Common myeloid progenitor, CD34-positive (primary cell): ENCODE data around the gene IFI35.

Source experiments
- CTCF ChIA-PET: fragments of 350-600 bp; sonication (Branson Sonifier 250); formaldehyde crosslinking; loops from one replicate; lab custom pipeline; 2021; ENCODE audit warnings: antibody characterized with exemption; lab: Charles Lee
- POLR2A ChIA-PET: fragments of 350-600 bp; sonication (Branson Sonifier 250); formaldehyde crosslinking; loops from one replicate; lab custom pipeline; 2021; ENCODE audit warnings: antibody characterized with exemption; lab: Charles Lee
- DNase-seq, 3 donors: peaks; one replicate each; pipeline versions ENCODE4 v3.0.0 to v3.0.0-alpha.2; 2013
- H3K27ac ChIP-seq, 2 experiments: 1 replicate in 1 of 2; 2 replicates in 1 of 2; pipeline ENCODE4 v1.7.0; 2013; ENCODE audit warnings: inconsistent platforms in 2 of 2, low read length in 2 of 2, mild to moderate bottlenecking in 2 of 2, low read depth in 1 of 2, moderate library complexity in 1 of 2; ENCODE audit not compliant: severe bottlenecking in 2 of 2, insufficient read depth in 1 of 2, poor library complexity in 1 of 2
- H3K27me3 ChIP-seq, 5 experiments: replicated peaks in 2 of 5; 1 replicate in 3 of 5; 2 replicates in 2 of 5; pipeline versions ENCODE4 v1.6.1 to v1.7.0; 2013; ENCODE audit warnings: low read length in 4 of 5, mild to moderate bottlenecking in 2 of 5, moderate library complexity in 2 of 5, inconsistent platforms in 1 of 5; ENCODE audit not compliant: insufficient read depth in 5 of 5, control insufficient read depth in 4 of 5
- H3K36me3 ChIP-seq, 4 experiments: 1 replicate in 2 of 4; 2 replicates in 2 of 4; pipeline versions ENCODE4 v1.6.1 to v1.7.0; 2013; ENCODE audit warnings: low read length in 3 of 4, control low read depth in 1 of 4, mild to moderate bottlenecking in 1 of 4; ENCODE audit not compliant: control insufficient read depth in 4 of 4, insufficient read depth in 4 of 4
- H3K4me1 ChIP-seq, 4 experiments: 1 replicate in 3 of 4; 2 replicates in 1 of 4; pipeline versions ENCODE4 v1.6.1 to v1.7.1; 2013; ENCODE audit warnings: low read length in 3 of 4, mild to moderate bottlenecking in 3 of 4, control low read depth in 1 of 4, inconsistent platforms in 1 of 4, moderate library complexity in 1 of 4; ENCODE audit not compliant: control insufficient read depth in 4 of 4, insufficient read depth in 4 of 4; ENCODE audit errors: control extremely low read depth in 1 of 4
- H3K4me3 ChIP-seq, 7 experiments: 1 replicate in 4 of 7; 2 replicates in 3 of 7; pipeline versions ENCODE4 v1.5.1 to v1.7.0; 2013; ENCODE audit warnings: mild to moderate bottlenecking in 7 of 7, low read length in 6 of 7, moderate library complexity in 6 of 7, inconsistent platforms in 2 of 7, low read depth in 2 of 7, control low read depth in 1 of 7; ENCODE audit not compliant: insufficient read depth in 4 of 7, control insufficient read depth in 1 of 7; ENCODE audit errors: extremely low read depth in 1 of 7
- H3K9me3 ChIP-seq, 5 experiments: 1 replicate in 4 of 5; 2 replicates in 1 of 5; pipeline versions ENCODE4 v1.6.1 to v1.7.1; 2013; ENCODE audit warnings: low read length in 4 of 5, mild to moderate bottlenecking in 2 of 5, inconsistent platforms in 1 of 5, low read depth in 1 of 5, moderate library complexity in 1 of 5; ENCODE audit not compliant: control insufficient read depth in 4 of 5, insufficient read depth in 2 of 5; ENCODE audit errors: control extremely low read depth in 1 of 5
- WGBS: methylation state at CpG from one replicate; pipeline ENCODE4 v1.1.5; 2013; ENCODE audit not compliant: insufficient coverage; 5-methylcytosine and 5-hydroxymethylcytosine counted together

The IFI35 gene

GRCh38 chr17:43018008-43018853, 11.6 kb downstream of the IFI35 start:
- ChIA-PET POLR2A (interaction anchor here (1.1 to 1.2 kb wide), 2 partner anchors 12 to 297 kb away, joined by 3 to 4 read pairs; partner anchors contain the start of gene IFI35), CTCF (interaction anchor here (1.1 to 1.5 kb wide), 2 partner anchors 17 to 195 kb away, joined by 3 to 5 read pairs; no protein-coding TSS in a partner anchor)
- peak; percentile 43 to 87 (median 81) for DNase-seq
- Histone ChIP-seq H3K9me3 (no peaks in the 10 kb centered on the region), H3K4me3 (no peak overlapping the region), H3K36me3 (peaks cover 2 to 42% (median 28%) of the 10 kb centered on the region in 4 experiments), H3K27ac (peak overlapping the region in 1 of 2 experiments; percentile 44), H3K4me1 (peaks cover 5 to 53% (median 44%) of the 10 kb centered on the region in 4 experiments), H3K27me3 (no peaks in the 10 kb centered on the region)
- 76% methylated on average over 15 of the region's 19 CpGs for WGBS

DNA sequence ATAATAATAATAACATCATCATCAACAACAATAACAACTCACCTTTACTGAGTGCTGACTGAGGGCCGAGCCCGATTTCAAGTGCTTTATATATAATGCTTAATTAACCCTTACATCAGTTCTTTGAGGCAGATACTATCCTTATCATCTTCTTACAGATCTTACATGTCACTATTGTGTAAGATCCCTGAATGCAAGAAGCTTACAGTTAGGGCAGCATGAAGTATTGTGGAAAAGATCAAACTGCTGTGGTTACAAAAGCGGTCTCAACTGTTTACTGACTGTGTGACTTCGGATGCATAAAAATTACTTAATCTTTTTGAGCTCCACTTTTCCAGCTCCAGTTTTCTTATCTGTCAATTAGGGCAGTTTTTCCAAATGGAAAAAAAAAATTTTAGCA, 12.3 kb downstream of the IFI35 start:
- DNase-seq = peak in 2 of 3 donors; percentile 62 to 69
- ChIA-PET CTCF (interaction anchor here (0.9 to 1.5 kb wide), 3 partner anchors 12 to 196 kb away, joined by 3 to 5 read pairs (median 3); no protein-coding TSS in a partner anchor), POLR2A (interaction anchor here (0.6 to 1.2 kb wide), 4 partner anchors 13 to 296 kb away, joined by 3 to 11 read pairs (median 4); partner anchors contain the start of genes AARSD1 and IFI35)
- no peaks in the 10 kb centered on the region for H3K27me3 ChIP-seq
- H3K4me1 ChIP-seq = peaks cover 5 to 49% (median 47%) of the 10 kb centered on the region in 4 experiments
- H3K9me3 ChIP-seq = no peaks in the 10 kb centered on the region
- peak overlapping the region in 1 of 2 experiments; percentile 44 for H3K27ac ChIP-seq
- no CpG with 5 or more reads among the region's 4 CpGs for WGBS
- no peak overlapping the region for H3K4me3 ChIP-seq
- peaks cover 2 to 35% (median 23%) of the 10 kb centered on the region in 4 experiments for H3K36me3 ChIP-seq

DNA sequence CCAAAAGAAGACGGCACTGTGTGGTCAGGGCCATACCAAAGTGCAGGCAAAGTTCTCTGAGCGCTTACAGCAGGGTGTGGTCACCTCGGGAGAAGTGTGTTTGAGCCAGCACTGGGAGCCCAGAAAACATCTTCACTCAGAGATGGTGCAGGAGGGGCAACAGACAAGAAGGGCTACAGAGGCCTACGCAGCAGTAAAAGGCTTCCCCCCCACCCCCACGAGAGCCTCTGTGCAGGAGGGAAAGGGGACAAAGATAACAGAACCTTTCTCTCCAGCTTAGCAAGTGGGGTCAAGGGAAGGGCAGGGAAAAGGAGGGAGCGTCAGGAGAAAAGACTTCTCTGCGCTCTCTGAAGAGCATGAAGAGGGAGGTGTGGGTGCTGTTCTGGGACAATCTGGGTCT, 12.8 kb downstream of the IFI35 start:
- no peak for DNase-seq
- WGBS = 69% methylated on average over 3 of the region's 7 CpGs
- H3K36me3 ChIP-seq = peaks cover 2 to 30% (median 20%) of the 10 kb centered on the region in 4 experiments
- H3K4me3 ChIP-seq = no peak overlapping the region
- H3K4me1 ChIP-seq = peaks cover 5 to 51% (median 48%) of the 10 kb centered on the region in 4 experiments
- H3K9me3 ChIP-seq = no peaks in the 10 kb centered on the region
- POLR2A ChIA-PET = interaction anchor here (0.6 to 0.9 kb wide), 2 partner anchors 55 to 120 kb away, joined by 3 to 11 read pairs; partner anchors contain the start of gene AARSD1
- H3K27me3 ChIP-seq = no peaks in the 10 kb centered on the region
- CTCF ChIA-PET = interaction anchor here (0.9 to 1.5 kb wide), 2 partner anchors 12 to 18 kb away, joined by 3 to 5 read pairs; no protein-coding TSS in a partner anchor
- no peak overlapping the region for H3K27ac ChIP-seq

DNA sequence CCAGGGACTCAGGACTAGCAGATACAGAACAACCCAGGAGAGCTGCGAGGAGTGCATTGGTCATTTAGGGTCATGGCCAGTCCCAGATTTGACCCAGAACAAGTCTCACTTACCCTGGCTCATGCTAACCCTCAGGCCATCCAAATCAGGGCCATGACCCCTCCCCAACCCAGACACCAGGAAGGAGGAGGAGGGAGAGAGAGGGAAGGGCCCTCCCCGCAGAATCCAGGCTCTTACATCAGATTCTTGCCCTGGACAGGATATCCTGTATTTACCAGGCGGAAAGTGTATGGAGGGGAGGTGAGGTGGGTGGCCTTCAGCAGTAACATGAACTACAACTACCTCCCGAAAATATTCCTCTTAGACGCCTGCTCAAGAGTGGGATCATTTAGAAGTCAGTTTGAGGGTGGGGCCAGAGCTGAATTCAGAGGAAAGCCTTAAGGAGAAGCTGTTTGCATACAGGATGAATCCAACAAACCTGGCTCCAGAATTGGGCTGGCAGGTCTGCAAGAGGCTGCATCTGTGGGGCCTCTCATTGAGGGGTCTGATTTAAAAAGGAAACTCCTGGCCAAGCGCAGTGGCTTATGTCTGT, 13.5 kb downstream of the IFI35 start:
- Histone ChIP-seq H3K27ac (no peak overlapping the region), H3K4me1 (peaks cover 5 to 56% (median 48%) of the 10 kb centered on the region in 4 experiments), H3K9me3 (no peaks in the 10 kb centered on the region), H3K36me3 (peaks cover 0 to 23% (median 14%) of the 10 kb centered on the region in 4 experiments), H3K27me3 (no peaks in the 10 kb centered on the region), H3K4me3 (peak overlapping the region in 4 of 7 experiments; percentile 1 to 48 (median 22))
- no peak for DNase-seq
- POLR2A ChIA-PET = interaction anchor here (1.1 kb wide), 1 partner anchor 296 kb away, joined by 3 read pairs; no protein-coding TSS in a partner anchor
- CTCF ChIA-PET = interaction anchor here (1.1 kb wide), 1 partner anchor 177 kb away, joined by 3 read pairs; no protein-coding TSS in a partner anchor
- WGBS = 68% methylated on average over 2 of the region's 6 CpGs

DNA sequence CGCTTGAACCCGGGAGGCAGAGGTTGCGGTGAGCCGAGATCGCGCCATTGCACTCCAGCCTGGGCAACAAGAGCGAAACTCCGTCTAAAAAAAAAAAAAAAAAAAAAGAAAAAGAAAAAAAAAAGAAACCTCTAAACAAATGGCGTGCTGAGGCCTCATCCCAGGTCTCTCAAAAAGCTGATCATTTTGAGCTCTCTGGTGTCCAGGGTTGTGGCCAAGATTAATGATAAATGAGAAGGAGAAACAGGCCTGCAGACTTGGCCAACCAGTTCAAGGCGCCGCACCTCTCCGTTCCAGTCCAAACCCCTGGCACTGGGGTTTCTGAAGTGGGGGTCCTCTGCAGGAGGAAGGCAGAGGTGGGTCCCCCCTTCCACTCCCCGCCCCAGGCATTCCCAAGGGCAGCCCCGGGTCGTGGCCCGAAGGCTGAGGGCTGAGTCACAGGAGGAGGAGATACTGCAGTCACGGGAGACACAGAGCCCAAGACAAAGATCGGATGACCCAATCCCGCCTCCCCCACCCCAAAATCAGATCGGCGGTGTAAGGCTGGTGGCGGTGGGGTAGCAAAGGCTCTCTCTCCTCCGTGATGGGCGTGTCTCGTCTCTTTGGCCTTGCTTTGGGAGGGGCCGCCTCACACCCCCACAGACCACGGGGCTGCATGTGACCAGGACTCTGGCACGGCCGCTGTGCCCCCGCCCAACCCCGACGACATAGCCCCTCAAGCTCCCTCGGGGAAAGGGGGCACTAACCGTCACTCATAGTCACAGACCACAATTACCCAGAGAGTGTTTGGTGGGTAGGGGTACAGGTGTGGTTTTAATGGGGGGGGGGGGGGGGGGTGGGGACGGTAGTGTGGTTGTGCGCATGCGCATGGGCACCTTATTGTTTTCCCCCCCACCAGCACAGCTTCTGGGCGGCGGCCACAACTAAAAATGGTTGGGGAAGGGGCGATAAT, 14.5 kb downstream of the IFI35 start:
- peak; percentile 57 to 83 (median 78) for DNase-seq
- H3K4me1 ChIP-seq = peaks cover 5 to 60% (median 50%) of the 10 kb centered on the region in 4 experiments
- ChIA-PET CTCF (interaction anchor here (0.9 to 1.8 kb wide), 4 partner anchors 8 to 178 kb away, joined by 3 to 6 read pairs (median 4); partner anchors contain the start of gene IFI35), POLR2A (interaction anchor here (0.5 to 1.1 kb wide), 3 partner anchors 19 to 295 kb away, joined by 3 to 5 read pairs (median 3); no protein-coding TSS in a partner anchor)
- 16% methylated on average over 20 of the region's 40 CpGs for WGBS
- peak overlapping the region; percentile 81 to 95 (median 87) for H3K4me3 ChIP-seq
- H3K27ac ChIP-seq = peak overlapping the region in 1 of 2 experiments; percentile 54
- H3K27me3 ChIP-seq = peaks cover 0 to 2% (median 0%) of the 10 kb centered on the region in 5 experiments
- no peaks in the 10 kb centered on the region for H3K9me3 ChIP-seq
- peaks cover 0 to 15% (median 6%) of the 10 kb centered on the region in 4 experiments for H3K36me3 ChIP-seq
